GM18507 (cell line): ENCODE data around the gene AGPAT2.

Source experiments
- DNase-seq: peaks from one replicate; pipeline ENCODE4 v3.0.0; 2011; ENCODE audit warnings: low read depth; ENCODE audit not compliant: insufficient read length; ENCODE audit errors: extremely low spot score
- FAIRE-seq: peaks from 2 replicates; lab custom pipeline; 2011; peaks lifted over from hg19 to GRCh38; lab: Jason Lieb, UNC

Gene AGPAT2

DNA sequence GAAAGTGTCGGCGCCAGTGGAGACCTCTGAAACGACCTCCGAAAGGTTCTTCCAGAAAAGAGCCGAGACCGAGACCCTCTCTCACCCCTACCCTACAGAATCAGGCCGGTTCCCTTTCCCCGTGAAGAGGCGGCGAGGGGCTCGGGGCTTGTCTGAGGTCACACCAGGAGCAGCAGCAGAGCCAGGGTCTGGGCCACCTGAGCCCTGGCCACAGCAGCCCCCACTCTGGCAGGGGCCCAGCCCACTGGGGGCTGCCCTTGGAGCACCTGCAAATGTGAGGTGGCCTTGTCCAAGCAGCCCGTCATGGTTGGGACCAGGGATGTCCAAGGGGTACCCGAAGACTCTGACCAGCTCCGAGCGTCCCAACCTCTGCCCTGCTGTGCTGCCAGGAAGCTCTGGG is 9.2 kb downstream of the AGPAT2 start:
- no peak for DNase-seq
- FAIRE-seq: no peak

DNA sequence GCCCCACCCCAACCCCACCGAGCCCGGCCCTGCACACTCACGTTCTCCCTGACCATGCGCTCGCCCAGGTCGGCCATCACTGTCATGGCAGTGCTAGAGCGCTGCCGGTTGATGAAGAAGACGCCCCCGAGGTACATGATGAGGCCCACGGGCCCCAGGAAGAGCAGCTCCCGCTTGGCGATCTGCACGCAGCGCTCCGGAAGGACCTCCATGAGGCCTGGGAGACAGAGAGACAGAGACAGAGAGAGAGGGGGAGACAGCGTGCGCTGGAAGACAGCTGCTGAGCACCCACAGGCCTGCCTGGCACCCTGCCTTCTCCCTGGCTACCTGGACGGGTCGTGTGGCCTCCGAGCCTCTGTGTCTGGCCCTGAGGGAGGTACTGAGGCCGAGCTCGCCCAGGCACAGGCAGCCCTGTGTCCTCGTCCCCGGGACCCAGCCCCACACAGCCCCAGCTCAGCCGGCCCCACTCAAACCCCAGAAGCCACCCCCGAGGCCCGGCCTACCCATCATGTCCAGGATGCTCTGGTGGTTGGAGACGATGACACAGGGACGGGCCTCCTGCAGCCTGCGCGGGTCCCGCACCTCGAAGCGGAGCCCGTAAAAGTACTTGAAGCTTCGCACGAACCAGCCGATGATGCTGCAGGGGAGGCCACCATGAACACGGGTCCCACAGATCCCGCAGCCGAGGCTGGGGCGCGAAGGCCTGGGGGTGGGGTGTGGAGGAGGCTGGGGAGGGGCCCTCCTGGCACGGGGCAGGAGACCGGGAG is 10.2 kb downstream of the AGPAT2 start:
- DNase-seq: no peak
- FAIRE-seq: no peak

DNA sequence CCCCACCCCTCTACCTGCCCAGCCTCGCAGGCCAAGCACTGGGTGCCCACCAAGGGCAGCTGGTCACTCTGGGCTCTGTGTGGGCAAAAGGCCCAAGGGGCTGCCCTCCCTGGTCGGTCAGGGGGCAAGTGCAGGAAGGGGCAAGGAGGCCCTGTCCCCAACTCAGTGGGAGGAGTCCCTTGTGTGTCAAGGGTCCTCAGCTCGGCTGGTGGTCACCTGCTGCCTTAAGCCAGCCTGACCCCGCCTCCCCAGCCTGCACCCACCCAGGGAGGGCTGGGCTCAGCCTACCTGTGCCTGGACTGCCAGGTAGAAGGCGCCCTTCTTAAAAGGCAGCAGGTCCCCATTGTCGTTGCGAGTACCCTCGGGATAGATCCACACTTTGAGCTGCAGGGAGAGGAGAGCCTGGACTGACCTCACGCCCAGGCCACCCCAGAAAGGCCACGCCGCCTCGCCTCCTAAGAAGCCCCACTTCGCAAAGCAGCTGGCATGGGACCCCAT is 10.9 kb downstream of the AGPAT2 start:
- DNase-seq: no peak
- no peak for FAIRE-seq

DNA sequence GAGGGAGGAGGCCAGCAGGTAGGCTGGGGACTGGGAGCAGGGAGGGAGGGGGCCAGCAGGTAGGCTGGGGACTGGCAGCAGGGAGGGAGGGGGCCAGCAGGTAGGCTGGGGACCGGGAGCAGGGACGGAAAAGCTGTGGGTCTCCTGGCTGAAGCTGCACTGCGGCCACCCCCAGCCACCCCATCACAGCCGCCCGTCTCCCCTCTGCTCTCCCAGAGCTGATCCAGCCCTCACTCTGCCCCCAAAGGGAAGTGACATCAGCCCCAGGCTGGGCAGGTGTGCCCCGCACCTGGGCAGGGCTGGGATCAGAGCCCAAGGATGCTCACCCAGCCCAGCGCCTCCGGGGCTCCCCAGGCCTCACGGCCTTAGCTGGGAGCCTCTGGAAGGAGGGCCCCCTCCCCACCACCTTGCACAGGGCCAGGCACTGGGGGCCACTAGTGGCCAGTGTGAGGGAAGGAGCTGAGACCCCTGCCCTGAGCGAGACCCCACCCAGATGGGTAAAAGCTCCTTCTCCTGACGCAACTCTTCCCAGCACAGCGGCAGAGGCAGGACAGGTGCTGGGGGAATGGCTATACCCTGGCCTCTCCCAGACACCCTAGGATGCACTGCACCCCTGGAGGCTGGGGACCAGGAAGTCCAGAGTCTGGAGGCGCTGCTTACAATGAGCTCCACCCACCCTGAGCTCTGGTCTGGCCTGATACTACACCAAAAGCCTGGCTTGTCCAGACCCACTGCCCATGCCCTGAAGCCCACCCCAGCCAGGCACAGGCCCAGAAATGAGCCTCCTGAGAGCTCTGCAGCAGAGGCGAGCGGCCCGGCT is 11.6 kb downstream of the AGPAT2 start:
- no peak for DNase-seq
- no peak for FAIRE-seq

DNA sequence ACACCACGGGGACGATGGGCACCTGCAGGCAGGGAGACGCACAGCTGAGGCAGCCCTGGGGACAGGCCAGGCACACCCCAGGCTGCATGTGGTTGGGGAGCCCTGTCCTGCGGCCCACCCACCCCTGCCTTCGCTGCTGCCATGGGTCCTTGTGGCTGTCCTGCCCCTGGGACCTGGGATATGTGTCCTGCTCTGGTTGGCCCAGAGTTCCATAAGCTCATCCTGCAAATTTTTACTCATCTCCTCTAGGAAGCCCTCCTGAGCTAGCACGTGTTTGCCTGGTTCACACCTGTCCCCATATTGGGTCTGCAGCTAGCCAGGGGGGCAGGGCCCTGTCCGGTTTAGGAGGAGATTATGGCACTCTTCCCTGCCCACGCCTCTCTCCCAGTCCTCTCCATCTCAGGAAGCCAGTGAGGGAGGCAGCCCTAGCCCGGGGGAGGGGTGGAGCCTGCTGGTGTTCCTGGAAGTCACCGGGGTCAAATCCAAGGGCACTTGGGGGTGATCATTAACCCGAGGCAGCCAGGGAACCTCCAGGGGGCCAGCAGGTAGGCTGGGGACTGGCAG is 12.4 kb downstream of the AGPAT2 start:
- no peak for DNase-seq
- FAIRE-seq: no peak

DNA sequence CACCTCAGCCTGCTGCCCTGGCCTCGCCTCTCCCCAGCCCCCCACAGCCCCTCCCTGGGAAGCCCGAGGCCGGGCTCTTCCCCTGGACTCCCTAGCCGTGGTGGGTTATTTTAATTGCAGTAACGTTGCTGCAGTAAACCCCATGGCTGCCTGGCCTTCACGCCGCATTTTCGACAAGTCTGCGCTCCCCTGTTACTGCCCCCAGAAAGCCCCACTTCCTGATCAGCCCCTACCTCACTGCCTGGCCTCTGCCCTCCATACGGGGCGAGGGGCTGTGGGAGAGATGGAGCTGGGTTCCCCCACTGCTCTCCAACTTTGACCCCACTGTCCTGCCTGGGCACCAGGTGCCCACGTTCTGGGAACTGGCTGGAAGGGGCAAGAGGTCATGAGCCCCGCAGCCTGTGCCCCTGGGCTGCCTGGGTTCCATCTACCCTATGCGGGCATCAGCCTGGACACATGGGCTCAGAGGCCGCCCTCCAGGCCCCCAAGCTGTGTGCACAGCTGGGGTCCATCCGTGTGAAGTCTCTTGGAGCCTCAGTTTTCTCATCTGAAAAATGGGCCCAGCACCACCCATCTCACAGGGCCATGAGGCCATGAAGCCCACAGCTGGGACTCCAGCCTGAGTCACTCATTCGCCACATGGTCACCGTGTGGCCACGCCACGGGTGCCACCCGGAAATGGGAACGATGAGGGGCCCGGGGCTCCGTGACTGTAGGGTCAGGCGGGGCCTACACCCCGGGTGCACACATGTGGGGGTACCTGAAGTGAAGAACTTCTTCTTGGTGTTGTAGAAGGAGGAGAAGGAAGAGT is 13.1 kb downstream of the AGPAT2 start:
- FAIRE-seq: no peak
- DNase-seq: no peak

DNA sequence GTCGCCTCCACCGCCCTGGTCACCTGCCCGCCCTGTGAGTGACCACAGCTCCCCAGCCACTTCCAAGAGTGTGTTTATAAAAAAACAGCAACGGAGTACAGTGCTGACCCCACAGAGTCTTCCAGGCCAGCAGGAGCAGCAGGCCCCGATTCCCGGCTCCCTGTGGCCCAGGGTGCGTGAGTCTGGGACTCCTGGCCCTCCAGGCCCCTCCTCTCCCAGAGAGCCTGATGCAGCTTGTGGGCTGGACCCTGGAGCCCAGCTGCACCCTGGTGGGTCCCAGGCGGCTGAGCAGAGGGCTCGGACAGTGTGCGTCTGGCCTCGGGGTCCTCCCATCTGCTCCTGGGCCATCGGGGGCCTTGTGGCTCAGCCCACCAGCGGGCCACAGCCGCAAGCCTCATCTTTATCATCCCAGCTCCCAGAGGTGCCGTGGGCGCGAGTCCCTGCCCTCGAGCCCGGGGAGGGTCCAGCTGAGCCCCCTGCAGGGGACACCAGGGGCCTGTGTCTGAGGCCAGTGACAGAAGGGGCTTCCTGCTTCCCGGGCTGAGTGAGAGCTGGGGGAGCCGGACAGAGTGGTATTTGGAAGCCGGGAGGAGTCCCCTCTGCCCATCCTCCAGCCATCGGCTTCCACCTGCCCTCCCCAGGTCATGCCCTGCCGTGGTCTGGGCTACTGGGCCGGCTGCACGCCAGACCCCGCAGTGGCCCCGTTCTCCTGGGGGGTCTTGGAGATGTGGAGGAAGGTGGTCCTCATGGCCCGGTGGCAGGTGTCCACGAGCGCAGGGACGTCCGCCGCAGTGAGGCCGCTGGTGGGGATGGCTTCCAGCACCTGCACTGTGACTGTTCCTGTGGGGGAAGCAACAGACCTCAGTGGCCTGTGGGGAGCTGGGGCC is 13.9 kb downstream of the AGPAT2 start:
- FAIRE-seq (no peak), DNase-seq (no peak)

DNA sequence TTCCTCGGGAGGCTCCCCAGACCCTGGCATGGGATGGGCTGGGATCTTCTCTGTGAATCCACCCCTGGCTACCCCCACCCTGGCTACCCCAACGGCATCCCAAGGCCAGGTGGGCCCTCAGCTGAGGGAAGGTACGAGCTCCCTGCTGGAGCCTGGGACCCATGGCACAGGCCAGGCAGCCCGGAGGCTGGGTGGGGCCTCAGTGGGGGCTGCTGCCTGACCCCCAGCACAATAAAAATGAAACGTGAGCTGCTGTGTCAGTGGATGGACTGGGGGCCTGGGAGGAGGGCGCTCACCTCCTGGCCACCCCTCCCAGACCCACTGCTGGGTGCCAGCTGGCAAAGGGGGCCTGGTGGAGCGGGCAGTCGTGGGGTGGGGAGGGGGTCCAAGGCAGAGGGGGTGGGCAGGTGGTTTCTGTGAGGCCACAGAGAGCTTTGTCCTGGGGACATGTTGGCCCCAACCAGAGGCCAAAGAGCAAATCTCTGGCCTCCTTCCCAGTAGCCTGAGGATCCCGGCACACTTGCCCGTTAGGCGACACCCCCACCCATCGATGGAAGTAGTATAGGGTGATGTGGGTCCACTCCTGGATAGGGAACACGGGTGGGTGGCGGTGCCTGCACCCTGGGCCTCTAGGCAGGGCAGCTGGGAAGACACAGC is 14.7 kb downstream of the AGPAT2 start:
- FAIRE-seq (no peak), DNase-seq (no peak)

DNA sequence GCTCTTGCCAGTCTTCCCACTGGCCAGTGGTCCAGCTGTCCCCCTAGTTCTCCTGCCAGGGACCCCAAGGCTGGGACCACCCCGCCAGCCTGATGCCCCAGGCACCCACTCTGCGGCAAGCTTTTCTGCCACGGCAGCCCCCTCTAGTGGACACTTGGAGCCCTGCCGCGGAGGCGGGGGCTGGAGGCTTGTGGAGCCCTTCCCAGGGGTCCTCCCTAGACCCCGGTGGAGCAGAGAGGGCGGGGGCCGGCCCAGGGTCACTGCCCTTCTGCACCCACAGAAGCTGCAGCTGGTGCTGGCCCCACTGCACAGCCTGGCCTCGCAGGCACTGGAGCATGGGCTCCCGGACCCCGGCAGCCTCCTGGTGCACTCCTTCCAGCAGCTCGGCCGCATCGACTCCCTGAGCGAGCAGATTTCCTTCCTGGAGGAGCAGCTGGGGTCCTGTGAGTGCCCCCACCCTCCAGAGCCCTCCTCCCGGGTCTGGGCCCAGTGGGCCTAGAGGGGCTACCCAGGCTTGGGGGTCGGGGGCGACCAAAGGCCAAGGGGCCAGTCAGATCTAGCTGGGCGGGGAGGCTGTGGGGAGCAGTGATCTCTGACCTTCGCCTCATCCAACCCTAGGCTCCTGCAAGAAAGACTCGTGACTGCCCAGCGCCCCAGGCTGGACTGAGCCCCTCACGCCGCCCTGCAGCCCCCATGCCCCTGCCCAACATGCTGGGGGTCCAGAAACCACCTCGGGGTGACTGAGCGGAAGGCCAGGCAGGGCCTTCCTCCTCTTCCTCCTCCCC is 15.4 kb downstream of the AGPAT2 start:
- DNase-seq: no peak
- FAIRE-seq: no peak

DNA sequence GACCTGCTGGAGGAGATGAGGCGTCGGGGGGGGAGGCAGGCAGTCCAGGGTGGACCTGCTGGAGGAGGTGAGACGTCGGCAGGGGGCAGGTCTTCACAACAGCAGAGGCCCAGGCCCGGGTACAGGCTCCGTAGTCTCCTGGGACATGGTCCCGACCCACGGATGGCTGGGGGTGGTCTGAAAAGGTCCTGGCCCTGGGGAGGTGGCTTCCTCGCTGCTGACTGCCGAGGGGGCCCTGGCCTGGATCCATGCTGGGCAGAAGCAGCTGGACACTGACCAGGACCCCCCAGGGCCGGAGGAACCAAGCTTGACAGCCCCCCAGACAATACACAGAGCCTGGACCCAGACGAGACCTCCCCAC is 16.0 kb downstream of the AGPAT2 start:
- DNase-seq (no peak), FAIRE-seq (no peak)

DNA sequence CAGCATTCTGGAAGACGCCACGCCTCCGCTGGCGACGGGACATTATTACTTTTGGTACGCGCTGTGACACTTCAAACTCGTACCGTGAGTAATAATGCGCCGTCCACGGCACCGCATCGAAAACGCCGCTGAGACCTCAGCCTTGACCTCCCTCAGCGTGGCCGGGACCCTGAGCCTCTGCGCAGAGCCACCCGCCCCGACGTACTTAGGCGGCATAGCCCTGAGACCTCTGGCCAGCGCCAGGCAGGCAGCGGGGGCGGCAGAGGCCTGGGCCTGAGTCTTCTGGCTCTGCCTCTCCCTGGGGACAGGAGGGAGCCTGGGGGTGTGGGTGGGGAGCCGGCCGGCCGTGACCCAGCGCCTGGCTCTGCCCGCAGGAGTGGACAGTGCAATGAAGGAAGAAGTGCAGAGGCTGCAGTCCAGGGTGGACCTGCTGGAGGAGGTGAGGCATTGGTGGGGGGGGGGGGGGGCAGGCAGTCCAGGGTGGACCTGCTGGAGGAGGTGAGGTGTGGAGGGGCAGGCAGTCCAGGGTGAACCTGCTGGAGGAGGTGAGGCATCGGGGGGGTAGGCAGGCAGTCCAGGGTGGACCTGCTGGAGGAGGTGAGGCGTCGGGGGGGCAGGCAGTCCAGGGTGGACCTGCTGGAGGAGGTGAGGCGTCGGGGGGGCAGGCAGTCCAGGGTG is 16.5 kb downstream of the AGPAT2 start:
- no peak for DNase-seq
- no peak for FAIRE-seq

DNA sequence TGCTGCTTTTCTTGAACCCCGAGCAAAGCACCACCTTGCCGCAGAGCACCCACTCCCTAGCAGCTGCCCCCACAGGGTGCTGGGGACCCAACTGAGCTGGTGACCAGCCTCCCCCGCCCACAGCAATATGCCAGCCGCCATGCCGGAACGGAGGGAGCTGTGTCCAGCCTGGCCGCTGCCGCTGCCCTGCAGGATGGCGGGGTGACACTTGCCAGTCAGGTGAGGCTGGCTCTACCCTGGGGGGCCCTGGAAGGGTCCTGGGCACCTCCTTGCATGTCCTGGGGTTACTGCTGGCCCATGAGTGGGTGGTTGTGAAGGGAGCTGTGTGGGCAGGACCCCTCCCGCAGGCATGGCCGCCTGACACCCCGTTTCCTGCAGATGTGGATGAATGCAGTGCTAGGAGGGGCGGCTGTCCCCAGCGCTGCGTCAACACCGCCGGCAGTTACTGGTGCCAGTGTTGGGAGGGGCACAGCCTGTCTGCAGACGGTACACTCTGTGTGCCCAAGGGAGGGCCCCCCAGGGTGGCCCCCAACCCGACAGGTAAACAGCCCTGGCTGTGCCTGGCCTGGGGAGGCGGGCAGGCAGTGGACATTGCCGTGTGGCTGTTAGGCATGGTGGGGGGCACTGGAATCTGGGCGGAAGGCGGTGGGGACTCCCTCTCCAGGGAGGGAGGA is 17.3 kb downstream of the AGPAT2 start:
- DNase-seq: no peak
- FAIRE-seq: no peak

DNA sequence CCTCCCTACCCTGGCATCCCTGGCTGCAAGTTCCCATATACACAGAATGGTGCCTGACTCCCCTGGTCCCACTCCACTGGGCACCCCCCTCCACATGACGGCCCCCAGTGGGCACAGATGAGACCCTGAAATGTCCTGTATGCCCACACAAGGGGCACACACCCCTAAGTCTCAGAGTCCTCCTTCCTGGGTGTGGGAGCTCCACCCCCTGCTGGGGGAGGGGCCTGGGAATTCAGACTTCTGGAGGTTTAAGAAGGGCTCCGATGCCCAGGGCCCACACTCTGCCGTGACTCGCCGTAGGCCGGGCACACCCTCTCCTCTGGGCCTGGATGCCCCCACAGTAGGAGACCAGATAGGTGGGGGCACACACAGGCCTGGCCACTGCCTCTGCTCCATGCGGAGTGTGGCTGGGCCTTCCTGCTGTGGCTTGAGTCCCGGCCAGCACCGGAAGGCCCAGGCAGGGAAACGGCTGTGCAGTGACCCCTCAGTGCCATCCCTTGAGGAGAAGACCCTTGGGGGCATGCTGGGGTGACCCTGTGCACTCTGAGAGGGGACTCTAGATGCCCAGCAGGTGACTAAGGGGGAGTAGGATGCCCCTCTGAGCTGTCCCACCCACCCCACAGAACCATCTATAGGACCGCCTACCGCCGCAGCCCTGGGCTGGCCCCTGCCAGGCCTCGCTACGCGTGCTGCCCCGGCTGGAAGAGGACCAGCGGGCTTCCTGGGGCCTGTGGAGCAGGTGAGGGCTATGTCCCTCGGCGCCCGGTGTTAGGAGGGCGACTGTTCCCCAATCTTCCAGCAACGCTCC is 18.1 kb downstream of the AGPAT2 start:
- DNase-seq (no peak), FAIRE-seq (no peak)

DNA sequence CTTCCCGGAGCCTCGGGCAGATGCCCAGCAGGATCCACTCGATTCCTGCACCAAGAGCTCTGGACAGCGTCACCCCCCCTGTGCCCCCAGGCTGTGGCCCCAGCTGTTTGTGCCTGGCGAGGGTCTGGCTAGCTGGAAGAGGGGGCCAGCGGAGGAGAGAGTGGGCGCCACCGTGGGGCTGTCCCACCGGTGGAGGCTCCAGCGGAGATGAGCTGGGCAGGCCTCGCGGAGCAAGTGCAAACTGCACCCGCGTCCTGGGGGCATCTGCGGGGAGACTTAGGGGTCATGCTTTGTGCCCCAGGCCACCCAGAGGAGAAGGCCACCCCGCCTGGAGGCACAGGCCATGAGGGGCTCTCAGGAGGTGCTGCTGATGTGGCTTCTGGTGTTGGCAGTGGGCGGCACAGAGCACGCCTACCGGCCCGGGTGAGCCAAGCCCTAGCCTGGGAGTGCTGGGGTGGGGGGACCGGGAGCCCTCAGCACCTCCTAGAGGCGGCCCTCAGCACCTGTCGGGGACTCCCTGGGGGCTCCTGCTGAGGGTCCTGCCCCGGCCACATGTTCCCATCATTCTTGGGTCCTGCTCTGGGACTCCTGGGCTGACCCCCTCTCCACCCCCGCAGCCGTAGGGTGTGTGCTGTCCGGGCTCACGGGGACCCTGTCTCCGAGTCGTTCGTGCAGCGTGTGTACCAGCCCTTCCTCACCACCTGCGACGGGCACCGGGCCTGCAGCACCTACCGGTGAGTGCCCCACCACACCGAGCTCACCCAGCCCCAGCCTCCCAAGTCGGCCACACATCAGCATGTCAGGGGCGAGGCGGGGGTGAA is 19.1 kb downstream of the AGPAT2 start:
- FAIRE-seq (no peak), DNase-seq (no peak)
